LHCN-M2 (cell line): ENCODE measurements around the gene RNF2. TPM values are rescaled to one million over a fixed set of nuclear protein-coding genes. Genes with fewer than 3 reads are reported as not detected.
A peak's percentile ranks its signal among the peaks of the same experiment; 100 is the strongest.
"Not testable (repeated sequence)": the region's sequence is repeated elsewhere in the genome, so short reads cannot be mapped to it uniquely, and the experiment has no call there.

ENCODE experiments used
- DNase-seq: peaks from one replicate; pipeline ENCODE4 v3.0.0-alpha.2; 2012; ENCODE audit warnings: low read depth
- total RNA-seq: library from RNA; depleted of rRNA; stranded (reverse); fragments of >200 nt; gene quantifications from 2 replicates; pipeline ENCODE4 v1.2.3, GENCODE V29; 2014

RNF2 gene
- total RNA-seq, 1 experiment from 2014 or later = 15.1 TPM

DNA sequence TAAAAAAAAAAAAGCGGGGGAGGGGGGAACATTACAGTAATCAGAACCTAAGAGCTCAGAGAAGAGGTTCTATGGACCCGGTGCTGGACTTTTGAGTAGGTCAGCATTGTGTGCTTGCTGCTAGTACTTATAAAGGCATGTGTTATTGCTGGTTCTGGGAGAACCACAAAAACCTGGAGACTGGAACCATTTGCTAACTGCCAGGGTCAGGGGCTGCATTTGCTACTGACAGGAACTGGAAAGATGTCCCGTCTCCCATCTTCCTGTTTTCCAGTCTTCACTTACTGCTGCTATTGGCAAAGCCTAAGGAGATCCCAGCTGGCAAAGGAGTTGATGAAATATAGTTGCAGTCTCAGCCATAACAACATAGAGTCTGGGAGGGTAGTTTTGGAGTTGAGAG lies 4.3 kb downstream of the RNF2 start:
- DNase-seq = no peak

- DNase-seq = no peak
Observed at GRCh38 chr1:185050823-185051451, 5.6 kb downstream of the RNF2 start.

GRCh38 chr1:185053204-185053603 lies 7.8 kb downstream of the RNF2 start:
- no peak for DNase-seq

GRCh38 chr1:185054365-185055060 lies 9.2 kb downstream of the RNF2 start:
- no peak for DNase-seq

- DNase-seq = no peak
Observed at GRCh38 chr1:185058110-185058509, 12.8 kb downstream of the RNF2 start.

- DNase-seq = no peak
Observed at GRCh38 chr1:185058876-185059275, 13.5 kb downstream of the RNF2 start.

- DNase-seq = no peak
Observed at GRCh38 chr1:185059950-185060571, 14.7 kb downstream of the RNF2 start.

DNA sequence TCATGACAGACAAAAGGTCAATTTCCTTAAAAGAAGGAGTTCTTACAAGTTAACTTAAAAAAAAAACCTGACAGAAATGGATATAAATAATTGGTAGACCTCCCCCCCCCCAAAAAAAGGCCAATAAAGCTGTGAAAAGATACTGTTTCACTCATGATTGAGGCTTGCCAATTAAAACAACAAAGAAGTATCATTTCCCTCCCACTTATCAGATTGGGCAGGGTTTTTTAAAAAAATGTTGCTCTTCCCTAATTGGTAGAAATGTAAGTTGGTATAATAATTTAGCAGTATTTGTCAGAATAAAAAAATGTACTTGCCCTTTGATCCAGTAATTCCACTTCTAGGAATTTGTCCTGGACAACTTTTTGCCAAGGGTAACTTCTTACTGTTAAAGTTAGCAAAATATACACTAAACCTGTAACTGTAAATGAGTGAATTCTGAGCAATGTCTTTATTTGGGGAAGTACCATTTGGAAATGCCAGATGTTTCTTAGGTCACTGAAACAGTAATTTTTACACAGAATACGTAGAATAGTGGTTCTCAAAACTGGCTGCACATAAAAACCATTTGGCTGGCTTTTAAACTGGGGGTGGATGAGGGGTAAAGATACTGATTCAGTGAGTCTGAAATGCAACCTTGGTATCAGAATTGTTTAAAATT lies 17.5 kb downstream of the RNF2 start:
- no peak for DNase-seq

GRCh38 chr1:185063719-185064118 lies 18.4 kb downstream of the RNF2 start:
- DNase-seq = no peak

DNA sequence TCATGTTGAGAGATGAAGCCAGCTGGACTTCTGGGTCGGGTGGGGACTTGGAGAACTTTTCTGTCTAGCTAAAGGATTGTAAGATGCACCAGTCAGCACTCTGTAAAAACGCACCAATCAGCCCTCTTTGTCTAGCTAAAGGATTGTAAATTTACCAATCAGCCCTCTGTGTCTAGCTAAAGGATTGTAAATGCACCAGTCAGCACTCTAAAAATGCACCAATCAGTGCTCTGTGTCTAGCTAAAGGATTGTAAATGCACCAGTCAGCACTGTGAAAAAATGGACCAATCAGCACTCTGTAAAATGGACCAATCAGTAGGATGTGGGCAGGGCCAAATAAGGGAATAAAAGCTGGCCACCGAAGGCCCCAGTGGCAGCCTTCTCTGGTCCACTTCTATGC lies 19.6 kb downstream of the RNF2 start:
- DNase-seq = not testable (repeated sequence)

GRCh38 chr1:185066181-185066580 lies 20.8 kb downstream of the RNF2 start:
- DNase-seq = no peak

DNA sequence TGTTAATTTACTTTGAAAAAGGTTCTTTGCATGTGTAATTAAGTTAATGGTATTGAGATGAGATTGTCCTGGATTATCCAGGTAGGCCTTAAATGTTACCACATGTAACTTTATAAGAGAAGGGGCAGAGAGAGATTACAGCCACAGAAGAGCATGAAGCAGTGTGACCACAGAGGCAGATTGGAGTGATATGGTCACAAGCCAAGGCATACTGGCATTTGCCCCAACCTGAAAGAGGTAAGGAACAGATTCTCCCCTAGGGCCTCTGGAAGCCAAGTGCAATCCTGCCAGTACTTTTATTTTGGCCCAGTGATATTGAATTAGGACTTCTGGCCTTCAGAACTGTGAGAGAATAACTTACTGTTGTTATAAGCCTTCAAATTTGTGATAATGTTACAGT lies 23.0 kb downstream of the RNF2 start:
- no peak for DNase-seq

DNA sequence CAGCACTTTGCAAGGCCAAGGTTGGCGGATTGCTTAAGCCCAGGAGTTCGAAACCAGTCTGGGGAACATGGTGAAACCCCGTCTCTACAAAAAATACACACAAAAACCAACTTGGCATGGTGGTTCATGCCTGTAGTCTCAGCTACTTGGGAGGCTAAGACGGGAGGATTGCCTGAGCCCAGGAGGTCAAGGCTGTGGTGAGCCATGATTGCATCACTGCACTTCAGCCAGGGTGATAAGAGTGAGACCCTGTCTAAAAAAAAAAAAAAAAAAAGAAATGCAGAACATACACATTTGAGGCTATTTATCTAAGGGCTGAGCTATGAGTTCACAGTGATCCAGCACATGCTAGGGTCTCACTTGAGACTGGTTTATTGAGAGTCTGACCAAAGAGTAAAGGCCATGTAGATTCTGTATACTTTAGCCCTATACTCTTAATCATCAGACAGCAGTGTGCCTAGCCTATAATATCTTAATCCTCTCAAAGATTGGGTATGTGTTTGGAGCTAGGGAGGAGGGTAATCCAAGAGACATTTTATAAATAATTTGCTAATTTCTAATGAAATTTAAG lies 23.9 kb downstream of the RNF2 start:
- DNase-seq = no peak

DNA sequence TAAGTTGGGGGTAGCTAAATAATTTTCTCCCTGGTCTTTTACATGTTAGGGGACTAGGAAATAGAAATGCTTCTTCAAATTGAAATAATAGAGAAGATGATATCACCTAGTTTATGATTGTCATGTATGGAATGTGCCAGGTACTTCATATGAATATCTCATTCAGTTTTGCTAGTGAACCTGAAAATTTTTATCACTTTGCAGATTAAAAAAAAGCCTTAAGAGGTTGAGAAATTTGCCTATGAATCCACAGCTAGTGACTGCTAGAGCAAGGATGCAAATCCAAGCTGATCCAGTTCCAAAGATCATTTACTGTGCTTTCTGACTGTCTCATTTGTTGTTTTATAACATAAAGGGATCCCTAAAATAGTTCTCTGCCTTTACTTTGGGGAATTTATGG lies 24.7 kb downstream of the RNF2 start:
- no peak for DNase-seq

DNA sequence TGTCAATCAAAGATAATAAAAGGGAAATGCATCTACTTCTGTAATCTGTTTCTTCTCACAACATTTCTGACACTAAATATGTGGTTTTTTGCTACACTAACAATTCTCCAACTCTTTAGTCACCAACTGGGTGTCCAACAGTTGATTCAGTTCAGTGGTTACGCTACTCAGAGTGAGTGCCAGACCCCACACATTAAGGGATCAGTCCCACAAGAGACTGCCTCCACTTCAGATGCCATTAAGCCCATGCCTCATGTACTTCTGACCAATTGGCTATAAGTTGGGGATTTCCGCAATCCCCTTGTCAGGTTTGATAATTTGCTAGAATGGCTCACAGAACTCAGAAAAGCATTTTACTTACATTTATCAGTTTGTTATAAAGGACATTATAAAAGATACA lies 28.4 kb downstream of the RNF2 start:
- DNase-seq = no peak

DNA sequence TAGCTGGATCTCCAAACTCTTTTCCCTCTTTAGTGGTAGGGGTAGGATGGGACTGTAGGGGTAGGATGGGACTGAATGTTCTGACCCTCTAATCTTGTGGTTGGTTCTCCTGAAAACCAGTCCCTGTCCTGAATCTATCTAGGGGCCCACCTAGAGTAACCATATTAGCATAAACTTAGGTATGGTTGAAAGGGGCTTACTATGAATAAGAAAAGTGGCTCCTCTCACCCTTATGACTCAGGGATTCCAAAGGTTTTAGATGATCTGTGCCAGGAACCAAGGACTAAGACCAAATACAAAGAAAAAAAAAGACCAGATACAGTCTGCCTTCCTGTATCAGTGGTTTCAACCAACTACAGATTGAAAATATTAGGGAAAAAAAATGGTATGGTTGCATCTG lies 28.9 kb downstream of the RNF2 start:
- peak; percentile 12 for DNase-seq

- no peak for DNase-seq
Observed at GRCh38 chr1:185075476-185075875, 30.1 kb downstream of the RNF2 start.

- no peak for DNase-seq
Observed at GRCh38 chr1:185077374-185077773, 32.0 kb downstream of the RNF2 start.

DNA sequence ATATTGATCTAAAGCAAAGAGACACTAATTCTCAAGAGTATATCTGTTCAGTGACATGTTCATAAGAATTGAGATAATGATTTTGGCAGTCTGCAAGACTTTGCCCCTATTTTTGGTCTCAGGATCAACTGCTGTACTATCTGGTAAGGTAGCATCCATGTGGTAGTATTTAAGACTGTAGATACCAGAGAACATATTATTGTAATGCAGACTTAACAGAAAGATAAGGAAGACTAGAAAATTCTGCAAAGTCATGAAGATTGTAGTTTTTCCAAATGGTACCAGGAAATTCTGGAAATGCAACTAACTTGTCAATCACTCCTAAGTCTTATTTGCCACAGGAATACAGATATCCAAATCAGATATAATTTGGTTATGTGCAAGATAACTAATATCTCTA lies 35.1 kb downstream of the RNF2 start:
- no peak for DNase-seq

DNA sequence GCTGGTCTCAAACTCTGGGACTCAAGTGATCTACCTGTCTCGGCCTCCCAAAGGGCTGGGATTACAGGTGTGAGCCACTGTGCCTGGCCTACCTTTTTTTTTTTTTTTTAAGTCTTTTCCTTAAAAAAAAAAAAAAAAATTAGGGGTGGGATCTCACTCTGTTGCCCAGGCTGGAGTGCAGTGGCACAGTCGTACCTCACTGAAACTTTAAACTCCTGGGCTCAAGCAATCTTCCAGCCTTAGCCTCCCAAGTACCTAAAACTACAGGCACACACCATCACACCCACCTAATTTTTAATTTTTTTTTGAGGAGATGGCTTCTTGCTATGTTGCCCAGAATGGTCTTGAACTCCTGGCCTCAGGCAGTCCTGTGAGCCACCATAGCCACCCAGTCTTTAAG lies 38.5 kb downstream of the RNF2 start:
- no peak for DNase-seq

DNA sequence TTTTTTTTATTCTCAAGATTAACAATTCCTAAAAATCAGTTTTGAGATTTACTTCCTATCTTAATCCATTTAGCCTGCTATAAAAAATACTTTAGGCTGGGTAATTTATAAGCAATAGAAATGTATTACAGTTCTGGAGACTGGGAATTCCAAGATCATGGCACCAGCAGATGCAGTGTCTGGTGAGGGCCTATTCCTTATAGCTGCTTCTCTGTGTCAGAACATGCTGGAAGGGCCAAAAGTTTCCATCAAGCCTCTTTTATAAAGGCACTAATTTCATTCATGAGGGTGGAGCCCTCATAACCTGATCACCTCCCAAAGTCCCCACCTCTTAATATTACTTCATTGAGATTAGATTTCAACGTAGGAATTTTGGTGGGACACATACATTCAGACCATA lies 41.7 kb downstream of the RNF2 start:
- no peak for DNase-seq

DNA sequence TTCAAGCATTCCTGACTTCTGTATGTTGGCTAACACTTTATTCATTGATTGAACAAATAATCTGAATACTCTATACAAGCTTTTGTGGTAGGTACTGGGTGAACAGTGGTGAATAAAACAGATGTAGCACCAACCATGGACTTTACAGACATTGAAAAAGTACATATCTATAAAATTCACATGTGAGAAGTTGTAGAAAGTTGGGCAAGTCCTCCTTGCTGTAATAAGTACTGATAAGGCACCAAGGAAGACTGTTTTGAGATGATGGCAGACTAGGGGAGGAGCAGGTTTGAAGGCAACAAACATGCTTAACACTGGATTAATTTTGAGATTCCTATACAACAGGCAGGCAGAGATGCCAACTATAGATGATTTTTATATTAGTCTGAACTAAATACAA lies 42.4 kb downstream of the RNF2 start:
- no peak for DNase-seq
